ENCODE results near the gene ASTN1.
A peak's percentile ranks its signal among the peaks of the same experiment; 100 is the strongest.

Gene ASTN1

DNA sequence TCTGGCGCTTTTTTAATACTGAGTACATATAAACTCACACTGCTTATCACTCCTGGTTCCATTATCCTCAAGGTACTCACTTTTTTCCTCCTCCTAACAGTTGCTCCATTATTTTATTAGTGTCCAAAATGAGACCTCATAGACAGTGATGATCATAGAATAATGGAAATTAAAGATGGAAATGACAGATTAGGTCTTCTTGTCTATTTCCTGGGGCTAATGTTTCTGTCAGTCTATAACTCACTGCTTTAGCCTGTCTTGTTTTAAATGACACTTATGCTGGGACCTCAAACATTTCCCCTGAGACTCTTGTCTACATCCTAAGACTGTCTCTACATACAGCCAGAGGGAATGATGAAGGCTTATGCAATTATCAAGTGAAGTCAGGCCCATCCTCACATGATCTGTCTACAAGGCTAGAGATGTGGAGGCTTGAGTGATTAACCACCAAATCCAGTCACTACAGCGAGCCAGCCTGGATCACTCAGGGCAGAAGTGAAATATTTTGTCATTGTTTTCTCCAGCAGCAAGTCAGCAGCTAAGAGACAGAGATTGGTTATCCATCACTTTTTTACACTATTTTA lies 152.1 kb downstream of the ASTN1 start:
- Mint-ChIP-seq H3K4me3 (no peak overlapping the region), H3K27ac (no peak overlapping the region), H3K4me1 (peaks cover 49% of the 10 kb centered on the region), H3K9me3 (no peaks in the 10 kb centered on the region), H3K27me3 (ENCODE audit: low read depth, poor library complexity) (peaks cover 7% of the 10 kb centered on the region), H3K36me3 (ENCODE audit: low read depth) (no peaks in the 10 kb centered on the region)
- TF ChIP-seq CTCF (IDR thresholded peaks at IDR 0.05) = no peak
- DNase-seq = no peak

DNA sequence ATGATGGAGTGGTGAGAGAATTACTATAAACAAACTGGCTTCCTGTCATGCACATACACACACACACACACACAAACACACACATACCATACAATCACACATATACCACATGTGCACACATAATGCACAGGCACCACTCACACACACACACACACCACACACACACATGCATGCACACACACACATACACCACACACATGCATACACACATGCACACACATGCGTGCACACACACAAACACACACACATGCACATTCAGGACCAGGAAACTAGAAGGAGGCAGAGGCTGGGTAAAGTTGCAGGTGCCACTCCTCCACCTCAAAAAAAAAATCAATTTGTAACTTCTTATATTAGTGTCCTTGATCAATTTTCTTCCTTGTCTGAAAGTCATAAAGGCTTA lies 153.0 kb downstream of the ASTN1 start:
- no peaks in the 10 kb centered on the region for H3K9me3 Mint-ChIP-seq
- no peak for TF ChIP-seq CTCF (IDR thresholded peaks at IDR 0.05)
- no peak overlapping the region for H3K4me3 Mint-ChIP-seq
- H3K36me3 Mint-ChIP-seq (ENCODE audit: low read depth) = no peaks in the 10 kb centered on the region
- DNase-seq = no peak
- H3K27ac Mint-ChIP-seq = no peak overlapping the region
- peaks cover 10% of the 10 kb centered on the region for H3K27me3 Mint-ChIP-seq (ENCODE audit: low read depth, poor library complexity)
- H3K4me1 Mint-ChIP-seq = peaks cover 52% of the 10 kb centered on the region

GRCh38 chr1:177010211-177010825 lies 154.2 kb downstream of the ASTN1 start:
- Mint-ChIP-seq H3K36me3 (ENCODE audit: low read depth) (no peaks in the 10 kb centered on the region), H3K4me3 (no peak overlapping the region), H3K27me3 (ENCODE audit: low read depth, poor library complexity) (peaks cover 10% of the 10 kb centered on the region), H3K27ac (no peak overlapping the region), H3K4me1 (peaks cover 52% of the 10 kb centered on the region), H3K9me3 (no peaks in the 10 kb centered on the region)
- TF ChIP-seq CTCF (IDR thresholded peaks at IDR 0.05) = no peak
- DNase-seq = no peak

- Mint-ChIP-seq H3K36me3 (ENCODE audit: low read depth) (no peaks in the 10 kb centered on the region), H3K4me1 (peaks cover 52% of the 10 kb centered on the region), H3K27ac (peak overlapping the region; percentile 75), H3K9me3 (no peaks in the 10 kb centered on the region), H3K4me3 (no peak overlapping the region), H3K27me3 (ENCODE audit: low read depth, poor library complexity) (peaks cover 13% of the 10 kb centered on the region)
- DNase-seq = no peak
- TF ChIP-seq CTCF (IDR thresholded peaks at IDR 0.05) = no peak
Observed at GRCh38 chr1:177008653-177009052, 155.9 kb downstream of the ASTN1 start.

DNA sequence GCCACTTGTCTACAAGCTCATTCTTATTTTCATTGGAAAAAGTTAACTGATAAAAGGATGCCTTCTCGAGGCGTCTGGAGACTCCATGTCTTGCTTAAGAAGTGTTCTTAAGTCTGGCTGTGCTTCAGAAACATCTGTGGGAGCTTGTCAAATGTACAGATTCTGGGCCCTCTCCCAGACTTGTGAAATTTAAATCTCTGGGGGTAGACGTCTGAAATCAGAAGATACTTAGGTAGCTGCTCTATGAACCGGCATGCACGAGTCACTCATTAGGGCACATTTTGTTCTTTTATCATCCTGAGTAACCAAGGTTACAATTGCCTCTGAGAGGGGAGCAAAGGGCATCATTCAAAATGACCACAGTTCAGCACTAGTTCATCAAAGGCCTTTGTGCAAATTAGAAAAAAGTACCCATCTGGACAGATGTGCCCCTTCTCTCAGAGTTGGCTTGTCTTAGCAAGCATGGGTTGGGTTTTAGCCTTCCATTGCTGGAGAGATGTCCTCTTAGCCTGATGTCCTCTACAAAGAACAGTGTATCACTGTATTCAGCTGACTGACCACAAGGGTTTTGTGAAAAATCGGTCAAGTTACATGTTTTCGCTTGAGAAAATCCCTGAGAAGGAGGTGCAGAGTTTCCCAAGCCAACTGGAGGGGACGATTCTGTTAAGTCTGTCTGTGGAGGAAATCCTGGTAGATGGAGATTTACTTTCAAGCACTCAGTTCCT lies 156.9 kb downstream of the ASTN1 start:
- H3K27ac Mint-ChIP-seq = peak overlapping the region; percentile 75
- no peak overlapping the region for H3K4me3 Mint-ChIP-seq
- DNase-seq = no peak
- peaks cover 41% of the 10 kb centered on the region for H3K4me1 Mint-ChIP-seq
- no peak for TF ChIP-seq CTCF (IDR thresholded peaks at IDR 0.05)
- H3K27me3 Mint-ChIP-seq (ENCODE audit: low read depth, poor library complexity) = peaks cover 18% of the 10 kb centered on the region
- H3K9me3 Mint-ChIP-seq = no peaks in the 10 kb centered on the region
- H3K36me3 Mint-ChIP-seq (ENCODE audit: low read depth) = no peaks in the 10 kb centered on the region

Data from nephron progenitor cell (in vitro differentiated cells).